ENCODE results near the gene BCAT1.
"Not testable (repeated sequence)": the region's sequence is repeated elsewhere in the genome, so short reads cannot be mapped to it uniquely, and the experiment has no call there.

Gene BCAT1

GRCh38 chr12:24960222-24960855, 11.4 kb upstream of the BCAT1 start:
- peak in 1 of 2 donors; percentile 39 for DNase-seq (ENCODE audit: low read depth in 2 of 2)

GRCh38 chr12:24956351-24956750, 7.5 kb upstream of the BCAT1 start:
- DNase-seq (ENCODE audit: low read depth in 2 of 2), result not testable (repeated sequence)

DNA sequence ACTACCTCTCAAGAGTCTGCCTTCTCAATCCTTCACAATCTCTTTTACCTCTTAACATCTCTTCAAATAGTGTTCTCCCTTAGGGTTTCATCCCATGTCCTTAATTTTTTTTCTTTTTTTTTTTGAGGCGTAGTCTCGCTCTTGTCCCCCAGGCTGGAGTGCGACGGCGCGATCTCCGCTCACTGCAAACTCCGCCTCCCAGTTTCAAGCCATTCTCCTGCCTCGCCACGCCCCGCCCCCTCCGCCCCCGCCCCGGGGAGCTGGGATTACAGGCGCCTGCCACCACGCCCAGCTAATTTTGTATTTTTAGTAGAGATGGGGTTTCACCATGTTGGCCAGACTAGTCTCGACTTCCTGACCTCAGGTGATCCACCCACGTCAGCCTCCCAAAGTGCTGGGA, 7.0 kb upstream of the BCAT1 start:
- no peak for DNase-seq (ENCODE audit: low read depth in 2 of 2)

DNA sequence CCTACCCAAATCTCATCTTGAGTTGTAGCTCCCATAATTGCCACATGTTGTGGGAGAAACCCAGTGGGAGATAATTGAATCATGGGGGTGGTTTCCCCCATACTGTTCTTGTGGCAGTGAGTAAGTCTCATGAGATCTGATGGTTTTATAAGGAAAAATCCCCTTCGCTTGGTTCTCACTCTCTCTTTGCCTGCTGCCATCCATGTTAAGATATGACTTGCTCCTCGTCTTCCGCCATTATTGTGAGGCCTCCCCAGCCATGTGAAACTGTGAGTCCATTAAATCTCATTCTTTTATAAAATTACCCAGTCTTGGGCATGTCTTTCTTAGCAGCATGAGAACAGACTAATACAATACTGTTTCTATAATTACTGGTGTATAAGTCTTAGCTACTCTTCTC, 6.5 kb upstream of the BCAT1 start:
- DNase-seq (ENCODE audit: low read depth in 2 of 2), result no peak

DNA sequence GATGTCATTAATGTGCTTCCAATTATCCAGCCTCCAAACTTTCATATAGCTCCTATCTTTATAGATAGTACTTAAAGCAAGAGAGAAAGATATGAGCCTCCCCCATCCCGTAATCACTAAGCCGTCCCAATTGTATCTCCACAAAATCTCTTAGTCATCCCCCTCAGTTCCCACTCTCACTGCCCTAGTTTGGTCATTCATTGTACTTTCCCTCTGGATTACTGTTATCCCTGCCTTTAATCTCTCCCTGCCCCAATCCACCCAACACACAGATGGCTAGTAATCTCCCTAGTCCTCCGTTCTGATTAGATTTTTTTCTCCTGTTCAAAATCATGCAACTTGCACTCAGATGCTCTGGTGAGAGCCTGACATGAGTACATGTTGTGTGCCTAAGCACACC, 5.4 kb upstream of the BCAT1 start:
- DNase-seq (ENCODE audit: low read depth in 2 of 2), result no peak

DNA sequence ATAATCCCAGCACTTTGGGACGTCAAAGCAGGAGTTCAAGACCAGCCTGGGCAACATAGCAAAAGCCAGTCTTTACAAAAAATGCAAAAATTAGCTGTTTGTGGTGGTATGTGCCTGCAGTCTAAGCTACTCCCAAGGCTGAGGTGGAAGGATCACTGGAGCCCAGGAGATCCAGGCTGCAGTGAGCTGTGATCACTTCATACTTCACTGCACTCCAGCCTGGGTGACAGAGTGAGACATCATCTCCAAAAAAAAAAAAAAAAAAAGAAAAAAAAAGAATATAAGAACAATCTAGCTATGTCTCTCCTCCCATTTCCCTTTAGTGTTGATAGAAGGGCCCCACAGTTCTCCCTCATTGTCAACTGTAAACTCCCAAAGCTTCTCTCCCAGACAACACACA, 3.5 kb upstream of the BCAT1 start:
- DNase-seq (ENCODE audit: low read depth in 2 of 2), result no peak

DNA sequence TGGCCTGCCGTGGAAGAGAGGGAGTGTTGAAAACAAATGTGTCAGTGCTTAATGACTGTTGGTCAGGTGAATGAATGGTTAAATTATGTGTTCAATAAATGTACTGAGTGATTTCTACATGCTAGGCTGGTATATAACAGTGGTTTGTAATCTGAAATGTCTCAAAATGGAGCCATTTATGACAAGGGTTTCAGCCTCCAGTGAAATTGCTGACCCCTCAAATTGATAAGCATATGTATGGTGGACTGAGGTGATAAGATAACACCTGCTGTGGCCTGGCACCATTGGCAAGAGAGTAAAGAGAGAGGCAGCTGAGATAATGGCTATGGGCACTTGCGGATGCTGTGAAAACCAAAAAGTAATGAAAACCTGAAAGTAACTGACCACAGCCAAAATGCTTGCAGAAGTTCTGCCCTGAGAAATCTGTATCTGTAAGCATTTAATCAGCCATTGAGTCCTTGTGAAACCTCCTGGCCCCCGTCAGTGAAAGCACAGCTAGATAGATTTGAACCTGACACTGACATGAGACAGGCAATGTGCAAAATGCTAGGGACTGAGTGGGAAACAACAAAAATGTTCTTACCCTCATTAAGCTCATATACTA, 1.4 kb upstream of the BCAT1 start:
- DNase-seq (ENCODE audit: low read depth in 2 of 2), result no peak

DNA sequence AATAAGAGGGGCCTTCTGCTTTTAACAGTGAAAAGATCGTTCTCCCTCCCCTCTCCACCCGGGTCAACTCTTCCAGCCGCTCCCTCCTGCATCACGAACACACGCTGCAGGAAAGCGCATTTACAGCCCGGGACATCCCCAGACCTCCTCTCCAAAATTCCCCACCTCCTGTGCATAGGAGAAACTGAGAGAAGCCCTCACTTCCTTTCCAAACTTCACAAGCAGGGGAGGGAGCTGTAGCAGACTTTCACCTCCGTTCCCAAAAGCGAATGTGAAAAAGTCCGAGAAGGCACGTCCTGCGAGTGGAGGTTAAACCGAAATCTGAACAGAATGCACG, 513 bp downstream of the BCAT1 start:
- no peak for DNase-seq (ENCODE audit: low read depth in 2 of 2)

GRCh38 chr12:24947541-24948419, 1.1 kb downstream of the BCAT1 start:
- no peak for DNase-seq (ENCODE audit: low read depth in 2 of 2)

DNA sequence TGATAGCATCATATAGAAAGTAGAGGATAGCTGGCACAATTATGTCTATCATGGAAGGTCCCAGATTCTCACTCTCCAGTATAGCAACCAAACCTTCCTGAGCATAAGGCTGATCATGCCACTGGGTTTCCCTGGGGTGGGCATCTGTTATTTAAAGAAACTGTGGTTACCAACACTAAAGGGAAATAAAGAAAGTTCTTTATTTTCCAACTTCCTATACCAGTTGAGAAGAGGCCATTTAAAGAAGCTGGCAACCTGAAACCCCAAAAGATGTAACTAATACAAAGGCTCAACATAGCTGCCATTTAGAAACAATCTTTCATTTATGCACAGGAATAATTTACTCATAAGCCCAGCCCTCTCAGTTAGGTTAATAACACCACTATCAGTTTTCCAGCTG, 3.1 kb downstream of the BCAT1 start:
- DNase-seq (ENCODE audit: low read depth in 2 of 2), result no peak

DNA sequence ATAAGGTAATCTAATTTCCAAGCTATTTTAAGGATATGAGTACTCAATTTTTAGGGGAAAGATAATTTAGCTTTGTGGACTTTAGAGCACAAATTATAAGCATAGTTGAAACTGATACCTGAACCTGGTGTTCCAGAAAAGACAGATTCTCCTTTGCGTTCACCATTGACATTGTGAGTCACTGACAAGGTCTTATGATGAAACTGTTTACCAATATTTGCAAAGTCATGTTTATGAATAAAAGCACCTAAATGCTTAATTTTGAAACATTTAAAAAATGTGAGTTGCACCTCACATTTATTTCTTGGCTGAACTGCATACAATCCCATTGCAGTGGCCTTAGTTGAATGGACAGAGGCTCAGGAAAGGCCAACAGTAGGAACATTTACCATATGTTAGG, 3.9 kb downstream of the BCAT1 start:
- DNase-seq (ENCODE audit: low read depth in 2 of 2), result no peak

- DNase-seq (ENCODE audit: low read depth in 2 of 2), result no peak
Measured at GRCh38 chr12:24944601-24944975, 4.3 kb downstream of the BCAT1 start.

GRCh38 chr12:24943947-24944600, 4.8 kb downstream of the BCAT1 start:
- no peak for DNase-seq (ENCODE audit: low read depth in 2 of 2)

DNA sequence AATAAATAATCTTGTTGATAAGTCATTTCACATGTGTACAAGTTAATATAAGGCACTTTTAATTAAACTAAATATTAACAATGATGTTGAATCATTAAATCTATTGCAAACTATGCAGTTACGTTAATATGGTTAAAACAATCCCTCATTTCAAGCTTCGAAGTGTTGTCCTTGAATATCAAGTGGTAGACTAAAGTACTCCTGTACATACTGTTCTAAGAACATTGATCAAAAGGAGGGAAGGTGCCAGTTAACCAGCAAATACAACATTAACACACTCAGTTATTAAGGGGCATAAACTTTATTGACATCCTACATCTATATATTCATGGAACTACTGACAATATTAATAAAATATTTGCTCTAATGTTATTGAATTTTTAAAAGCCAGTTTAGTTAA, 8.7 kb downstream of the BCAT1 start:
- no peak for DNase-seq (ENCODE audit: low read depth in 2 of 2)

- not testable (repeated sequence) for DNase-seq (ENCODE audit: low read depth in 2 of 2)
Measured at GRCh38 chr12:24939551-24939950, 9.3 kb downstream of the BCAT1 start.

- DNase-seq (ENCODE audit: low read depth in 2 of 2), result no peak
Measured at GRCh38 chr12:24938341-24938740, 10.6 kb downstream of the BCAT1 start.

DNA sequence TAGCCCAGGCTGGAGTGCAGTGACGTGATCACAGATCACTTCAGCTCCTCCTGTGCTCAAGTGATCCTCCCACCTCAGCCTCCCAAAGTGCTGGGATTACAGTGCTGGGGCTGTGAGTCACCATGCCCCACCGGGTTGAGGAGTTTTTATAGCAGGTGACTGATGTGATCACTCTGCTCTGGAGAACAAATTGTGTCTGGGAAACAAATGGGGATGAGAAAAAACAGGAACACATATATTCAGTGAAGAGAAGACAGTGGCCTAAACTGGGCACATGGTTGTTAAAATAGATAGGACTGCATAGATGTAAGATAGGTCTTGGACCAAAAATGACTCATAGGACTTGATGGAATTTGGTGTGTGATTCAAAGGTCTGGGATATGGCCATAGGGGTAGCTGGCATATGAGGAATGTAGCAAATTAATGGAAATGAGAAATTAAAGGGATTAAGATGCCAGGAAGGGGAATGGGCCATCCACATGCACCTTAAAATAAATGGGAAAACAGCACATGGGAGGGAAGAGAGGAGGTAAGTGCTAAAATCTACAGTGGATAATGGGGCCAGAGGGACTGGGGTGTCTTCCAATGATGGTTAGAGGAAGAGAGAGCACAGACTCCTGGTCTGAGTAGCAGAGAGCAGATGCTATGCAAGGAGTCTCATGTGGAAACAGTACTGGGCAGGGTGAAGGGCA, 11.2 kb downstream of the BCAT1 start:
- DNase-seq (ENCODE audit: low read depth in 2 of 2), result no peak

GRCh38 chr12:24933694-24934407, 15.1 kb downstream of the BCAT1 start:
- no peak for DNase-seq (ENCODE audit: low read depth in 2 of 2)

- no peak for DNase-seq (ENCODE audit: low read depth in 2 of 2)
Measured at GRCh38 chr12:24931666-24932405, 17.1 kb downstream of the BCAT1 start.

DNA sequence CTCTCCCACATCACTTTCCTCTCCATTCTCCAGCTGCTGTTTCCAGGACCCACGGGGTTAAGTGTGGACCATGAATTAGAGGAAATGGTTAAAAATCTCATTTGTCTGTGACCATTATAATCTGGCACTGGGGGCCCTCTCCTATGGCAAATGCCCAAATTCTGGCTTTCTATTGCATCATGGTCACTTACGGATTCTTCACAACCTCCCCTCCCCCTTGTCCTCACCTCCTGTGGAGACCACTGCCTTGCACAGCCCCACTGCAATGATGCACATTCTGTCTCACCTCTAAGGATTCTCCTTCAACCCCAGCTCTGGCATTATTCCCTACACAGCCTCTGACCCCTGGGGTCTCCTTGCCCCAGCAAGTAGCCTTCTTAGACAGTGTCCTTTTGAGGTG, 18.9 kb downstream of the BCAT1 start:
- DNase-seq (ENCODE audit: low read depth in 2 of 2), result no peak

All from activated CD4-positive, alpha-beta T cell treated with anti-CD3 and anti-CD28 coated beads for 24 hours (primary cell).